Astrocyte (in vitro differentiated cells and primary cell): ENCODE data around the gene CLDN19. TPM values are rescaled to one million over a fixed set of nuclear protein-coding genes. Genes with fewer than 3 reads are reported as not detected.

Experiments used
- DNase-seq: peaks from one replicate; pipeline ENCODE4 v3.0.0-alpha.2; 2010; ENCODE audit warnings: low read depth
- FAIRE-seq: peaks from 2 replicates; lab custom pipeline; 2011; peaks lifted over from hg19 to GRCh38; lab: Jason Lieb, UNC
- H2AFZ ChIP-seq: 2 replicates; pipeline ENCODE4 v1.6.0; 2012; ENCODE audit warnings: low read depth, low read length, inconsistent platforms
- H3K27ac ChIP-seq: 2 replicates; pipeline ENCODE4 v1.5.1; 2011; ENCODE audit warnings: low read depth, low read length, inconsistent platforms
- H3K27me3 ChIP-seq: 2 replicates; pipeline ENCODE4 v1.6.0; 2011; ENCODE audit warnings: low read length, inconsistent platforms; ENCODE audit not compliant: insufficient read depth
- H3K36me3 ChIP-seq: 2 replicates; pipeline ENCODE4 v1.5.1; 2011; ENCODE audit warnings: low read length, inconsistent platforms; ENCODE audit not compliant: insufficient read depth
- H3K4me1 ChIP-seq: 2 replicates; pipeline ENCODE4 v1.5.1; 2011; ENCODE audit warnings: low read length, inconsistent platforms; ENCODE audit not compliant: insufficient read depth
- H3K4me2 ChIP-seq: 2 replicates; pipeline ENCODE4 v1.6.0; 2012; ENCODE audit warnings: low read length, inconsistent platforms
- H3K4me3 ChIP-seq: 2 replicates; pipeline ENCODE4 v1.5.1; 2011; ENCODE audit warnings: low read depth, mild to moderate bottlenecking, low read length, inconsistent platforms; ENCODE audit not compliant: insufficient read depth
- H3K79me2 ChIP-seq: 2 replicates; pipeline ENCODE4 v1.6.0; 2012; ENCODE audit warnings: mild to moderate bottlenecking, low read length, inconsistent platforms; ENCODE audit not compliant: insufficient read depth
- H3K9ac ChIP-seq: 2 replicates; pipeline ENCODE4 v1.6.0; 2012; ENCODE audit warnings: mild to moderate bottlenecking, low read length, inconsistent platforms
- H3K9me3 ChIP-seq: 2 replicates; pipeline ENCODE4 v1.5.1; 2012; ENCODE audit warnings: low read depth, mild to moderate bottlenecking, low read length, inconsistent platforms; ENCODE audit not compliant: insufficient read depth
- H4K20me1 ChIP-seq: 2 replicates; pipeline ENCODE4 v1.6.0; 2012; ENCODE audit warnings: low read length, inconsistent platforms; ENCODE audit not compliant: insufficient read depth
- H3K27ac Mint-ChIP-seq: one replicate; pipeline ENCODE4 v1.8.0; 2021; ENCODE audit warnings: mild to moderate bottlenecking, mixed read lengths; ENCODE audit not compliant: unreplicated experiment
- H3K27me3 Mint-ChIP-seq: one replicate; pipeline ENCODE4 v1.8.0; 2021; ENCODE audit warnings: low read depth, mixed read lengths; ENCODE audit not compliant: unreplicated experiment
- H3K36me3 Mint-ChIP-seq: one replicate; pipeline ENCODE4 v1.8.0; 2021; ENCODE audit warnings: low read depth, mixed read lengths; ENCODE audit not compliant: unreplicated experiment
- H3K4me1 Mint-ChIP-seq: one replicate; pipeline ENCODE4 v1.8.0; 2021; ENCODE audit warnings: low read depth, mixed read lengths; ENCODE audit not compliant: unreplicated experiment
- H3K4me3 Mint-ChIP-seq: one replicate; pipeline ENCODE4 v1.8.0; 2021; ENCODE audit warnings: mild to moderate bottlenecking, moderate library complexity, mixed read lengths; ENCODE audit not compliant: unreplicated experiment
- H3K9me3 Mint-ChIP-seq: one replicate; pipeline ENCODE4 v1.8.0; 2021; ENCODE audit warnings: mild to moderate bottlenecking, mixed read lengths; ENCODE audit not compliant: unreplicated experiment
- CTCF ChIP-seq: IDR thresholded peaks from 2 replicates; pipeline ENCODE4 v1.5.1; 2011; ENCODE audit warnings: low read depth, mild to moderate bottlenecking, inconsistent platforms, low read length, moderate library complexity; ENCODE audit not compliant: insufficient read depth
- EZH2 ChIP-seq: IDR thresholded peaks from 2 replicates; pipeline ENCODE4 v1.6.1; 2012; ENCODE audit warnings: mild to moderate bottlenecking, low read length, inconsistent platforms; ENCODE audit not compliant: insufficient read depth
- total RNA-seq: library from RNA; stranded (reverse); gene quantifications from 2 replicates; pipeline ENCODE4 v1.2.1, GENCODE V29; 2021

The CLDN19 gene
- total RNA-seq, 1 donor from 2014 or later = 0.11 TPM

- H4K20me1 ChIP-seq = peaks cover 73% of the 10 kb centered on the region
- Mint-ChIP-seq H3K36me3 (peaks cover 55% of the 10 kb centered on the region), H3K27ac (peak overlapping the region; percentile 41), H3K27me3 (no peaks in the 10 kb centered on the region), H3K4me1 (no peaks in the 10 kb centered on the region), H3K4me3 (no peak overlapping the region), H3K9me3 (peaks cover 2% of the 10 kb centered on the region)
- no peaks in the 10 kb centered on the region for H3K27me3 ChIP-seq
- no peaks in the 10 kb centered on the region for H3K79me2 ChIP-seq
- TF ChIP-seq CTCF (no peak), EZH2 (no peak)
- no peak overlapping the region for H3K9ac ChIP-seq
- H3K36me3 ChIP-seq = peaks cover 41% of the 10 kb centered on the region
- H3K9me3 ChIP-seq = no peaks in the 10 kb centered on the region
- H3K27ac ChIP-seq = no peak overlapping the region
- H2AFZ ChIP-seq = no peak overlapping the region
- FAIRE-seq = no peak
- H3K4me2 ChIP-seq = no peak overlapping the region
- no peaks in the 10 kb centered on the region for H3K4me1 ChIP-seq
- H3K4me3 ChIP-seq = no peak overlapping the region
- DNase-seq = no peak
These were observed 8.7 kb upstream of the CLDN19 start for GRCh38 chr1:42748461-42749410.

- H3K4me2 ChIP-seq = no peak overlapping the region
- DNase-seq (no peak), FAIRE-seq (no peak)
- Mint-ChIP-seq H3K4me1 (no peaks in the 10 kb centered on the region), H3K36me3 (peaks cover 49% of the 10 kb centered on the region), H3K27ac (no peak overlapping the region), H3K4me3 (no peak overlapping the region), H3K9me3 (peaks cover 2% of the 10 kb centered on the region), H3K27me3 (no peaks in the 10 kb centered on the region)
- H3K9ac ChIP-seq = no peak overlapping the region
- peaks cover 36% of the 10 kb centered on the region for H3K36me3 ChIP-seq
- H3K4me1 ChIP-seq = no peaks in the 10 kb centered on the region
- H3K79me2 ChIP-seq = no peaks in the 10 kb centered on the region
- TF ChIP-seq CTCF = no peak
- TF ChIP-seq EZH2 = no peak
- H4K20me1 ChIP-seq = peaks cover 68% of the 10 kb centered on the region
- H3K9me3 ChIP-seq = no peaks in the 10 kb centered on the region
- no peak overlapping the region for H3K27ac ChIP-seq
- H3K4me3 ChIP-seq = no peak overlapping the region
- no peak overlapping the region for H2AFZ ChIP-seq
- H3K27me3 ChIP-seq = no peaks in the 10 kb centered on the region
These were observed 8.0 kb upstream of the CLDN19 start for GRCh38 chr1:42748021-42748420.

- Histone ChIP-seq H3K79me2 (no peaks in the 10 kb centered on the region), H3K4me2 (no peak overlapping the region), H3K4me3 (no peak overlapping the region), H2AFZ (no peak overlapping the region), H4K20me1 (peaks cover 59% of the 10 kb centered on the region), H3K36me3 (peaks cover 27% of the 10 kb centered on the region), H3K27ac (no peak overlapping the region), H3K4me1 (no peaks in the 10 kb centered on the region), H3K27me3 (no peaks in the 10 kb centered on the region), H3K9me3 (no peaks in the 10 kb centered on the region), H3K9ac (no peak overlapping the region)
- no peak for DNase-seq
- Mint-ChIP-seq H3K36me3 (peaks cover 42% of the 10 kb centered on the region), H3K27me3 (no peaks in the 10 kb centered on the region), H3K9me3 (peaks cover 2% of the 10 kb centered on the region), H3K4me3 (no peak overlapping the region), H3K27ac (no peak overlapping the region), H3K4me1 (no peaks in the 10 kb centered on the region)
- no peak for FAIRE-seq
- TF ChIP-seq EZH2 (no peak), CTCF (peak; percentile 32)
These were observed 7.1 kb upstream of the CLDN19 start for GRCh38 chr1:42747125-42747524.
